Parathyroid adenoma (tissue), 2 donors: ENCODE results near the gene KREMEN1.
"Not testable (repeated sequence)": the region's sequence is repeated elsewhere in the genome, so short reads cannot be mapped to it uniquely, and the experiment has no call there.

Experiments
- H2AFZ ChIP-seq: fragments of 300-600 bp; sonication (generic); one replicate; pipeline ENCODE4 v1.7.0; 2017; ENCODE audit warnings: antibody characterized with exemption, mild to moderate bottlenecking
- H3K27ac ChIP-seq: fragments of 300-600 bp; sonication (generic); one replicate; pipeline ENCODE4 v1.7.0; 2017
- H3K27me3 ChIP-seq: fragments of 300-600 bp; sonication (generic); one replicate; pipeline ENCODE4 v1.7.0; 2017; ENCODE audit warnings: low read length; ENCODE audit not compliant: control insufficient read depth, insufficient read depth
- H3K36me3 ChIP-seq: fragments of 300-600 bp; sonication (generic); one replicate; pipeline ENCODE4 v1.7.0; 2017; ENCODE audit warnings: low read length; ENCODE audit not compliant: control insufficient read depth, insufficient read depth
- H3K4me1 ChIP-seq: fragments of 300-600 bp; sonication (generic); one replicate; pipeline ENCODE4 v1.7.0; 2017; ENCODE audit warnings: control low read depth
- H3K4me2 ChIP-seq: fragments of 300-600 bp; sonication (generic); one replicate; pipeline ENCODE4 v1.7.0; 2017; ENCODE audit warnings: low read length
- H3K4me3 ChIP-seq: fragments of 300-600 bp; sonication (generic); one replicate; pipeline ENCODE4 v1.7.0; 2017; ENCODE audit warnings: low read depth, low read length
- H3K79me2 ChIP-seq: fragments of 300-600 bp; sonication (generic); one replicate; pipeline ENCODE4 v1.7.0; 2017; ENCODE audit warnings: control low read depth
- H3K9ac ChIP-seq: fragments of 300-600 bp; sonication (generic); one replicate; pipeline ENCODE4 v1.7.0; 2017; ENCODE audit warnings: mild to moderate bottlenecking
- H3K9me3 ChIP-seq: fragments of 300-600 bp; sonication (generic); one replicate; pipeline ENCODE4 v1.7.0; 2017; ENCODE audit warnings: low read length; ENCODE audit not compliant: control insufficient read depth
- TF ChIP-seq, protein P1 (sequence below): fragments of 300-600 bp; sonication (generic); IDR thresholded peaks from one replicate; pipeline ENCODE4 v1.7.0; 2017; ENCODE audit warnings: antibody characterized with exemption, mild to moderate bottlenecking
- donor health status: primary hyperparathyroidism.

KREMEN1 gene

DNA sequence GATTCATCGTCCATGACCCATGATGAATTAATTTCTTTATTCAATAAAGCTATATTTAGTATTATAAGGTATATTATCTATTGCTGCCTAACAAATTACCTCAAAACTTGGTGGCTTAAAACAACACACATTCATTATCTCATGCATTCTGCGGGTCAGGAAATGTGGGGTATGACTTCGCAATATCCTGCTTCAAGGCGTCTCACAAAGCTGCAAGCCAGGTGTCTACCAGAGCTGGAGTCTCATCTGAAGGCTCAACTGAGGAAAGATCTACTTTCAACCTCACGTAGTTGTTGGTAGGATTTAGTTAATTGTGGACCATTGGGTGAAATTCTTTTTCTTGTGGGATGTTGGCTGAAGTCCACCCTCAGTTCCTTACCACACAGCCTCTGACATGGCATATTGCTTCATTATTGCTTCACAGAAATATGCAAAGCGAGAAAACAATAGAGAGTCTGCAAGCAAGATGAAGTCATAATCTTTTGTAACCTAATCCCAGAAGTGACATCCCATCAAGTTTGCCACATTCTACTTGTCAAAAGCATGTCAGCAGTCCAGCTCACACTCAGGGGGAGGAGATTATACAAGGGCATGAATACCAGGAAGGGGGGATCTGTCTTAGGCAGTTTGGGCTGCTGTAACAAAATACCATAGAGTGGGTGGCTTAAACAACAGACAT lies 45.1 kb downstream of the KREMEN1 start:
- H3K9me3 ChIP-seq: no peaks in the 10 kb centered on the region
- no peak overlapping the region for H3K4me3 ChIP-seq
- no peaks in the 10 kb centered on the region for H3K4me1 ChIP-seq
- no peak overlapping the region for H3K27ac ChIP-seq
- TF ChIP-seq, protein P1, sequence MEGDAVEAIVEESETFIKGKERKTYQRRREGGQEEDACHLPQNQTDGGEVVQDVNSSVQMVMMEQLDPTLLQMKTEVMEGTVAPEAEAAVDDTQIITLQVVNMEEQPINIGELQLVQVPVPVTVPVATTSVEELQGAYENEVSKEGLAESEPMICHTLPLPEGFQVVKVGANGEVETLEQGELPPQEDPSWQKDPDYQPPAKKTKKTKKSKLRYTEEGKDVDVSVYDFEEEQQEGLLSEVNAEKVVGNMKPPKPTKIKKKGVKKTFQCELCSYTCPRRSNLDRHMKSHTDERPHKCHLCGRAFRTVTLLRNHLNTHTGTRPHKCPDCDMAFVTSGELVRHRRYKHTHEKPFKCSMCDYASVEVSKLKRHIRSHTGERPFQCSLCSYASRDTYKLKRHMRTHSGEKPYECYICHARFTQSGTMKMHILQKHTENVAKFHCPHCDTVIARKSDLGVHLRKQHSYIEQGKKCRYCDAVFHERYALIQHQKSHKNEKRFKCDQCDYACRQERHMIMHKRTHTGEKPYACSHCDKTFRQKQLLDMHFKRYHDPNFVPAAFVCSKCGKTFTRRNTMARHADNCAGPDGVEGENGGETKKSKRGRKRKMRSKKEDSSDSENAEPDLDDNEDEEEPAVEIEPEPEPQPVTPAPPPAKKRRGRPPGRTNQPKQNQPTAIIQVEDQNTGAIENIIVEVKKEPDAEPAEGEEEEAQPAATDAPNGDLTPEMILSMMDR: no peak
- no peaks in the 10 kb centered on the region for H3K27me3 ChIP-seq
- H3K9ac ChIP-seq: no peak overlapping the region
- no peaks in the 10 kb centered on the region for H3K79me2 ChIP-seq
- no peaks in the 10 kb centered on the region for H3K36me3 ChIP-seq
- H2AFZ ChIP-seq: no peak overlapping the region
- no peak overlapping the region for H3K4me2 ChIP-seq

DNA sequence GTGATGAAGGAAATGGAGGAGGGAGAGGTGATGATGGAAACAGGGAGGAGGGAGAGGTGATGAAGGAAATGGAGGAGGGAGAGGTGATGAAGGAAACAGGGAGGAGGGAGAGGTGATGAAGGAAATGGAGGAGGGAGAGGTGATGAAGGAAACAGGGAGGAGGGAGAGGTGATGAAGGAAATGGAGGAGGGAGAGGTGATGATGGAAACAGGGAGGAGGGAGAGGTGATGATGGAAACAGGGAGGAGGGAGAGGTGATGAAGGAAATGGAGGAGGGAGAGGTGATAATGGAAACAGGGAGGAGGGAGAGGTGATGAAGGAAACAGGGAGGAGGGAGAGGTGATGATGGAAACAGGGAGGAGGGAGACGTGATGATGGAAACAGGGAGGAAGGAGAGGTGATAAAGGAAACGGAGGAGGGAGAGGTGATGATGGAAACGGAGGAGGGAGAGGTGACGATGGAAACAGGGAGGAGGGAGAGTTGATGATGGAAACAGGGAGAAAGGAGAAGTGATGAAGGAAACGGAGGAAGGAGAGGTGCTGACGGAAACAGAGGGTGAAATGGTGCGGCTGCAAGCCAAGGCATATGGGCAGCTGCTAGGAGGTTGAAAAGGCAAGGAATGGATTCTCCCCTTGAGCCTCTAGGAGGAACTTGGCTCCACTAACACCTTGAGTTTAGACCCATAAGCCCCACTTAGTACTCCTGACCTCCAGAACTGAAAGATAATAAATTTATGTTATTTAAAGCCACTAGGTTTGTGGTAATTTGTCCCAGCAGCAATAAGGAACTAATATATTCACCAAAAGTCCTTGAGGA lies 47.5 kb downstream of the KREMEN1 start:
- not testable (repeated sequence) for H2AFZ ChIP-seq, H3K27ac ChIP-seq, H3K9ac ChIP-seq

DNA sequence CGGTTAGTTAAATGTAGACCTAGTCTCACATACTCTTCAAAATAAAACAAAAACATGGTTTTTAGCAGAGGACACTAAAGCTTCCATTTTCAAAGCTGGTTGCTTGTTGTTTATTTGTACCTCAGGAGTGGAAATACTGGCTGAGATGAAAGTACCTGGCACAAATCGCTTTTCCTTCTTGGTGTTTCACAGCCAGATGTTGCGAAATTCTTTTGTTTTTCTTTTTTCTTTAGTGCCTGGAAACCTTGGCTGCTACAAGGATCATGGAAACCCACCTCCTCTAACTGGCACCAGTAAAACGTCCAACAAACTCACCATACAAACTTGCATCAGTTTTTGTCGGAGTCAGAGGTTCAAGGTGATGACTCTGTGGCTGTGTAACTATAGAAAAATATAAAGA lies 48.3 kb downstream of the KREMEN1 start:
- H3K27me3 ChIP-seq: no peaks in the 10 kb centered on the region
- no peaks in the 10 kb centered on the region for H3K4me1 ChIP-seq
- no peaks in the 10 kb centered on the region for H3K9me3 ChIP-seq
- H3K4me2 ChIP-seq: no peak overlapping the region
- H3K27ac ChIP-seq: no peak overlapping the region
- no peak overlapping the region for H3K9ac ChIP-seq
- H3K79me2 ChIP-seq: no peaks in the 10 kb centered on the region
- no peak overlapping the region for H2AFZ ChIP-seq
- no peaks in the 10 kb centered on the region for H3K36me3 ChIP-seq
- TF ChIP-seq, protein P1: no peak
- H3K4me3 ChIP-seq: no peak overlapping the region

More for the DNA sequence above, 47.5 kb downstream of the KREMEN1 start:
- H3K4me1 ChIP-seq, H3K79me2 ChIP-seq, H3K9me3 ChIP-seq, H3K4me2 ChIP-seq, H3K36me3 ChIP-seq, H3K4me3 ChIP-seq, H3K27me3 ChIP-seq: not testable (repeated sequence)

DNA sequence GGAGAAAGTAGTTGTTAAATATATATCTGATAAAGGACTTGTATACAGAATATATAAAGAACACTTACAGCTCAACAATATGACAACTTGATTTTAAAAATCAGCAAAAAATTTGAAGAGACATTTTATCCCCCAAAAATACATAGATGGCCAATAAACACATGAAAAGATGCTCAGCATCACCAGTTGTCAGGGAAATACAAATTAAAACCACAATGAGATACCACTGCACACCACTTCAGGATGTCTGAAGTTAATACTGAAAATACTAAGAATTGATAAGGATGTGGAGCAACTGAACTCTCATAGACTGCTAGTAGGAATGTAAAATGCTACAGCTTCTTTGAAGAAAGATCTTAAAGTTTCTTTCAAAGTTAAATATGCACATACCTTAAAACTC lies 49.2 kb downstream of the KREMEN1 start:
- Histone ChIP-seq H3K4me3 (no peak overlapping the region), H3K36me3 (no peaks in the 10 kb centered on the region), H3K27ac (no peak overlapping the region), H3K27me3 (no peaks in the 10 kb centered on the region), H2AFZ (no peak overlapping the region), H3K9ac (no peak overlapping the region), H3K4me2 (no peak overlapping the region), H3K79me2 (no peaks in the 10 kb centered on the region), H3K9me3 (no peaks in the 10 kb centered on the region), H3K4me1 (no peaks in the 10 kb centered on the region)
- TF ChIP-seq, protein P1: no peak

DNA sequence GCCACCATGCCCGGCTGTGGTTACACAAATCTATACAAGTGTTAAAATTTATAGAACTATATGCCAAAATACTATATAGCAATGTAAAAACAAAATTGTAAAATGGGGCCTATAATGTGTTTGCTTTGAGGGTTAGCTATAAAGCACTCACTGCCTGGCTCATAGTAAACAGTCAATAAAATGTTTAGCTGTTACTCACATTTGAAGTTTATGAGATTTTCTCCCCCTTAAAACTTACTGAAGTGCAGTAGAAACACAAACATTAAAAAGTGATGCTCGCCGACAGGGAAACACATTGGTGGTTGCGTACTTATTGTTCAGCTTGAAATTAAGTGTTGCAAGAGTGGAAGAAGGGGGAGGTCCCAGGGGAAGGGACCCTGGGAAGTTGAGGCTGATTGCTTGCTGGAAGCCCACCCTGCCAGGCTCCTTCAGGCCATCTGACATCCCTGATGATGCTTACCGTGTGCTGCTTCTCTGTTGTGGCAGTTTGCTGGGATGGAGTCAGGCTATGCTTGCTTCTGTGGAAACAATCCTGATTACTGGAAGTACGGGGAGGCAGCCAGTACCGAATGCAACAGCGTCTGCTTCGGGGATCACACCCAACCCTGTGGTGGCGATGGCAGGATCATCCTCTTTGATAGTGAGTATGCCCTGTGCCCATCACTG lies 52.1 kb downstream of the KREMEN1 start:
- no peak overlapping the region for H3K4me3 ChIP-seq
- no peak overlapping the region for H2AFZ ChIP-seq
- H3K36me3 ChIP-seq: no peaks in the 10 kb centered on the region
- no peaks in the 10 kb centered on the region for H3K9me3 ChIP-seq
- no peak overlapping the region for H3K27ac ChIP-seq
- H3K79me2 ChIP-seq: no peaks in the 10 kb centered on the region
- no peaks in the 10 kb centered on the region for H3K27me3 ChIP-seq
- TF ChIP-seq, protein P1: no peak
- no peak overlapping the region for H3K9ac ChIP-seq
- no peaks in the 10 kb centered on the region for H3K4me1 ChIP-seq
- H3K4me2 ChIP-seq: no peak overlapping the region
